Activated T-helper 1 cell treated with anti-CD3 and anti-CD28 coated beads, Interleukin-12 subunit alpha, Interleukin-12 subunit beta, Interleukin-2, Interleukin-4 antibody, amounts not matched to agents 30 ng/mL and 10 ng/mL and 1 ng/mL, durations not matched to agents 14 hours and 24 hours and 36 hours (primary cell): ENCODE results near the gene FAM216A. TPM values are rescaled to one million over a fixed set of nuclear protein-coding genes. Genes with fewer than 3 reads are reported as not detected.
"Not testable (repeated sequence)": the region's sequence is repeated elsewhere in the genome, so short reads cannot be mapped to it uniquely, and the experiment has no call there.

Experiments used
- DNase-seq: peaks from one replicate; pipeline ENCODE4 v3.0.0; 2021; ENCODE audit warnings: low spot score
- H3K27ac Mint-ChIP-seq: one replicate; pipeline ENCODE4 v1.8.0; 2021; ENCODE audit warnings: mild to moderate bottlenecking, mixed read lengths
- H3K27me3 Mint-ChIP-seq: one replicate; pipeline ENCODE4 v1.8.0; 2022; ENCODE audit warnings: mild to moderate bottlenecking, moderate library complexity, mixed read lengths; ENCODE audit not compliant: insufficient read depth
- H3K36me3 Mint-ChIP-seq: one replicate; pipeline ENCODE4 v1.8.0; 2021; ENCODE audit warnings: low read depth, mixed read lengths
- H3K4me1 Mint-ChIP-seq: one replicate; pipeline ENCODE4 v1.8.0; 2021; ENCODE audit warnings: low read depth, mixed read lengths
- H3K4me3 Mint-ChIP-seq: one replicate; pipeline ENCODE4 v1.8.0; 2021; ENCODE audit warnings: mild to moderate bottlenecking, moderate library complexity, mixed read lengths
- H3K9me3 Mint-ChIP-seq: one replicate; pipeline ENCODE4 v1.8.0; 2021; ENCODE audit warnings: mixed read lengths
- intact Hi-C: fragments of 100-400 bp; cut with micrococcal nuclease; formaldehyde crosslinking; loops from one replicate; pipeline ENCODE4 v1.15.1; 2024
- total RNA-seq: library from RNA; stranded (reverse); gene quantifications from 2 replicates; pipeline ENCODE4 v1.2.3, GENCODE V29; 2022

FAM216A gene
- total RNA-seq, 1 donor from 2014 or later: 40.8 TPM

GRCh38 chr12:110505332-110505731, 36.7 kb downstream of the FAM216A start:
- intact Hi-C loops: no loop called here

GRCh38 chr12:110508071-110508586, 39.5 kb downstream of the FAM216A start:
- H3K36me3 Mint-ChIP-seq: no peaks in the 10 kb centered on the region
- H3K27ac Mint-ChIP-seq: no peak overlapping the region
- no peak for DNase-seq
- H3K9me3 Mint-ChIP-seq: no peaks in the 10 kb centered on the region
- peaks cover 15% of the 10 kb centered on the region for H3K27me3 Mint-ChIP-seq
- no peaks in the 10 kb centered on the region for H3K4me1 Mint-ChIP-seq
- intact Hi-C loops: no loop called here
- H3K4me3 Mint-ChIP-seq: no peak overlapping the region

More at GRCh38 chr12:110505332-110505731, 36.7 kb downstream of the FAM216A start:
- Mint-ChIP-seq H3K27me3 (peaks cover 7% of the 10 kb centered on the region), H3K4me1 (peaks cover 13% of the 10 kb centered on the region), H3K27ac (no peak overlapping the region), H3K4me3 (no peak overlapping the region), H3K36me3 (peaks cover 6% of the 10 kb centered on the region), H3K9me3 (peaks cover 4% of the 10 kb centered on the region)
- DNase-seq: no peak

GRCh38 chr12:110513842-110514241, 45.2 kb downstream of the FAM216A start:
- no peak overlapping the region for H3K27ac Mint-ChIP-seq
- no peak for DNase-seq
- H3K4me1 Mint-ChIP-seq: no peaks in the 10 kb centered on the region
- no peak overlapping the region for H3K4me3 Mint-ChIP-seq
- H3K36me3 Mint-ChIP-seq: no peaks in the 10 kb centered on the region
- intact Hi-C loops: loop anchor here (2.0 to 5.0 kb wide), 2 partner anchors 63 to 373 kb away; partner anchors contain the start of gene ARPC3
- no peaks in the 10 kb centered on the region for H3K9me3 Mint-ChIP-seq
- peaks cover 19% of the 10 kb centered on the region for H3K27me3 Mint-ChIP-seq

GRCh38 chr12:110514363-110514762, 45.7 kb downstream of the FAM216A start:
- H3K36me3 Mint-ChIP-seq: no peaks in the 10 kb centered on the region
- H3K4me3 Mint-ChIP-seq: no peak overlapping the region
- no peak overlapping the region for H3K27ac Mint-ChIP-seq
- H3K9me3 Mint-ChIP-seq: no peaks in the 10 kb centered on the region
- peaks cover 18% of the 10 kb centered on the region for H3K27me3 Mint-ChIP-seq
- intact Hi-C loops: loop anchor here (5.0 kb wide), 1 partner anchor 373 kb away; no protein-coding TSS in a partner anchor
- no peak for DNase-seq
- no peaks in the 10 kb centered on the region for H3K4me1 Mint-ChIP-seq

GRCh38 chr12:110516995-110517394, 48.4 kb downstream of the FAM216A start:
- Mint-ChIP-seq H3K9me3 (no peaks in the 10 kb centered on the region), H3K27me3 (peaks cover 6% of the 10 kb centered on the region), H3K4me3 (no peak overlapping the region), H3K36me3 (no peaks in the 10 kb centered on the region), H3K27ac (no peak overlapping the region), H3K4me1 (no peaks in the 10 kb centered on the region)
- intact Hi-C loops: no loop called here
- no peak for DNase-seq

- DNase-seq, H3K36me3 Mint-ChIP-seq, H3K27me3 Mint-ChIP-seq, H3K4me1 Mint-ChIP-seq, H3K27ac Mint-ChIP-seq, H3K4me3 Mint-ChIP-seq, H3K9me3 Mint-ChIP-seq, intact Hi-C loops: not testable (repeated sequence)
Measured at GRCh38 chr12:110518014-110518413, 49.4 kb downstream of the FAM216A start.

GRCh38 chr12:110520876-110521712, 52.4 kb downstream of the FAM216A start:
- H3K36me3 Mint-ChIP-seq, H3K4me1 Mint-ChIP-seq, H3K9me3 Mint-ChIP-seq, DNase-seq, H3K27me3 Mint-ChIP-seq, intact Hi-C loops, H3K27ac Mint-ChIP-seq, H3K4me3 Mint-ChIP-seq: not testable (repeated sequence)

GRCh38 chr12:110528277-110528839, 59.7 kb downstream of the FAM216A start:
- Mint-ChIP-seq H3K4me1 (peaks cover 17% of the 10 kb centered on the region), H3K27me3 (no peaks in the 10 kb centered on the region), H3K4me3 (no peak overlapping the region), H3K27ac (no peak overlapping the region), H3K9me3 (no peaks in the 10 kb centered on the region), H3K36me3 (peaks cover 31% of the 10 kb centered on the region)
- no peak for DNase-seq
- intact Hi-C loops: no loop called here

GRCh38 chr12:110530511-110530910, 61.9 kb downstream of the FAM216A start:
- Mint-ChIP-seq H3K9me3 (no peaks in the 10 kb centered on the region), H3K36me3 (peaks cover 44% of the 10 kb centered on the region), H3K27ac (no peak overlapping the region), H3K4me3 (no peak overlapping the region), H3K4me1 (peaks cover 24% of the 10 kb centered on the region), H3K27me3 (no peaks in the 10 kb centered on the region)
- no peak for DNase-seq
- intact Hi-C loops: no loop called here

GRCh38 chr12:110531741-110532333, 63.2 kb downstream of the FAM216A start:
- H3K27me3 Mint-ChIP-seq: no peaks in the 10 kb centered on the region
- no peak for DNase-seq
- H3K27ac Mint-ChIP-seq: peak overlapping the region; percentile 51
- intact Hi-C loops: loop anchor here (1.0 kb wide), 1 partner anchor 46 kb away; no protein-coding TSS in a partner anchor
- no peaks in the 10 kb centered on the region for H3K9me3 Mint-ChIP-seq
- peaks cover 30% of the 10 kb centered on the region for H3K4me1 Mint-ChIP-seq
- H3K36me3 Mint-ChIP-seq: peaks cover 51% of the 10 kb centered on the region
- H3K4me3 Mint-ChIP-seq: no peak overlapping the region

- Mint-ChIP-seq H3K27me3 (no peaks in the 10 kb centered on the region), H3K4me3 (no peak overlapping the region), H3K36me3 (peaks cover 52% of the 10 kb centered on the region), H3K4me1 (peaks cover 31% of the 10 kb centered on the region), H3K9me3 (no peaks in the 10 kb centered on the region), H3K27ac (no peak overlapping the region)
- no peak for DNase-seq
- intact Hi-C loops: loop anchor here (1.0 kb wide), 1 partner anchor 46 kb away; no protein-coding TSS in a partner anchor
Measured at GRCh38 chr12:110532644-110533043, 64.0 kb downstream of the FAM216A start.

- H3K36me3 Mint-ChIP-seq: peaks cover 51% of the 10 kb centered on the region
- no peak overlapping the region for H3K27ac Mint-ChIP-seq
Measured at GRCh38 chr12:110533607-110534006, 65.0 kb downstream of the FAM216A start.

GRCh38 chr12:110534811-110535210, 66.2 kb downstream of the FAM216A start:
- no peaks in the 10 kb centered on the region for H3K27me3 Mint-ChIP-seq
- no peak for DNase-seq
- no peak overlapping the region for H3K4me3 Mint-ChIP-seq
- H3K9me3 Mint-ChIP-seq: no peaks in the 10 kb centered on the region
- no peak overlapping the region for H3K27ac Mint-ChIP-seq
- H3K36me3 Mint-ChIP-seq: peaks cover 56% of the 10 kb centered on the region
- H3K4me1 Mint-ChIP-seq: peaks cover 44% of the 10 kb centered on the region
- intact Hi-C loops: no loop called here

More at GRCh38 chr12:110533607-110534006, 65.0 kb downstream of the FAM216A start:
- no peaks in the 10 kb centered on the region for H3K27me3 Mint-ChIP-seq
- intact Hi-C loops: no loop called here
- no peaks in the 10 kb centered on the region for H3K9me3 Mint-ChIP-seq
- peaks cover 33% of the 10 kb centered on the region for H3K4me1 Mint-ChIP-seq
- H3K4me3 Mint-ChIP-seq: no peak overlapping the region
- DNase-seq: no peak
